ENCODE data around the gene PPP2R3C.
A peak's percentile ranks its signal among the peaks of the same experiment; 100 is the strongest.

Gene PPP2R3C

GRCh38 chr14:35085441-35085840 is 36.3 kb downstream of the PPP2R3C start:
- no peak overlapping the region for H3K4me3 ChIP-seq (replicated peaks; ENCODE audit: low read depth, low read length)
- DNase-seq (ENCODE audit: low read depth), result no peak
- no peak for TF ChIP-seq CTCF (IDR thresholded peaks at IDR 0.05; ENCODE audit: low read length, missing control alignments)

GRCh38 chr14:35083530-35084150 is 38.1 kb downstream of the PPP2R3C start:
- no peak overlapping the region for H3K4me3 ChIP-seq (replicated peaks; ENCODE audit: low read depth, low read length)
- TF ChIP-seq CTCF (IDR thresholded peaks at IDR 0.05; ENCODE audit: low read length, missing control alignments), result no peak
- DNase-seq (ENCODE audit: low read depth), result no peak

GRCh38 chr14:35079742-35080141 is 42.0 kb downstream of the PPP2R3C start:
- H3K4me3 ChIP-seq (replicated peaks; ENCODE audit: low read depth, low read length), result no peak overlapping the region
- TF ChIP-seq CTCF (IDR thresholded peaks at IDR 0.05; ENCODE audit: low read length, missing control alignments), result no peak
- DNase-seq (ENCODE audit: low read depth), result peak; percentile 8

- H3K4me3 ChIP-seq (replicated peaks; ENCODE audit: low read depth, low read length), result no peak overlapping the region
- DNase-seq (ENCODE audit: low read depth), result no peak
- no peak for TF ChIP-seq CTCF (IDR thresholded peaks at IDR 0.05; ENCODE audit: low read length, missing control alignments)
These were observed 43.7 kb downstream of the PPP2R3C start for GRCh38 chr14:35078082-35078481.

GRCh38 chr14:35073486-35073885 is 48.3 kb downstream of the PPP2R3C start:
- DNase-seq (ENCODE audit: low read depth), result peak; percentile 18
- no peak for TF ChIP-seq CTCF (IDR thresholded peaks at IDR 0.05; ENCODE audit: low read length, missing control alignments)
- no peak overlapping the region for H3K4me3 ChIP-seq (replicated peaks; ENCODE audit: low read depth, low read length)

GRCh38 chr14:35072226-35072625 is 49.6 kb downstream of the PPP2R3C start:
- TF ChIP-seq CTCF (IDR thresholded peaks at IDR 0.05; ENCODE audit: low read length, missing control alignments), result no peak

More at GRCh38 chr14:35072226-35072625, 49.6 kb downstream of the PPP2R3C start:
- no peak overlapping the region for H3K4me3 ChIP-seq (replicated peaks; ENCODE audit: low read depth, low read length)
- DNase-seq (ENCODE audit: low read depth), result no peak
